ENCODE results near the gene LOC128125822.
A peak's percentile ranks its signal among the peaks of the same experiment; 100 is the strongest.
"Not testable (repeated sequence)": the region's sequence is repeated elsewhere in the genome, so short reads cannot be mapped to it uniquely, and the experiment has no call there.

Gene LOC128125822

DNA sequence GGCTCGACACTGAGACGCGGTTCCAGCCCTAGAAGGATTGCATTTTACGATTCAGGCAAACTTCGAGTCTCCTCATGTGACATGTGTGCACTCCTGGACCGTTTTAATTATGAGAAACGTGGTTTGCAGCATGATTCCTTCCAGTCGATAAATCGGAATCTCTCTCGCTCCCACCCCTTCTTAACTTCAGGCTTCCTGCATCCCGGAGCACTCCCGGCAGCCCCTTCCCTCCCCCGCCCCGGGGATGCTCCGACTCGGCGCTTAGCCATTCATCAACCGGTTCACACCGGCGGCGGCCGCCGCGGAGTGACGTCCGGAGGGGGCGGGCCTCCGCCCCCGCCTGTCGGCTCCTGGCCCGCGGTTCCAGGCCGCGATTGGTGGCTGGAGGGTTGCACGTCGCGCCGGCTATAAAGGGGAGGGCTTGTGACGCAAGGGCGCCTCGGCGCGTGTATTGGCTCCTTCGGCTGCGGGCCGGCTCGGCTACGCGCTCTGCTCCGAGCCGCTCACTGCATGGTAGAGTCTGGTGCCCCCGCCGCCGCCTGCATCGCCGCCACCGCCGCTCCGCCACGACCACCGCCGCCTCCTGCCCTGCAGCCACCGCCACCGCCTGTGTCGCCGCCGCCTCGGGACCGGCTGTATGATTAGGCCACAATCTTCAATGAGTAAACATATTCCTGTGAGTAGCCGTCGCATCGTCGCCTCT lies at the start of gene LOC128125822, which contains the start of gene PTP4A1:
LOC128125822 (plus strand) TSS at position 437 of the 703 bp plus-strand sequence.
PTP4A1 (plus strand) TSS at position 437 of the 703 bp plus-strand sequence. CDS start 4,401 bp downstream, outside the sequence.
- H3K36me3 Mint-ChIP-seq (ENCODE audit: low read depth) = peaks cover 24% of the 10 kb centered on the region
- H3K4me3 Mint-ChIP-seq = peak within 1 kb of the TSS; percentile 94
- H3K4me1 Mint-ChIP-seq (ENCODE audit: low read depth) = peaks cover 31% of the 10 kb centered on the region
- H3K9me3 Mint-ChIP-seq = no peaks in the 10 kb centered on the region
- DNase-seq (ENCODE audit: low spot score) = peak; percentile 97
- H3K27ac Mint-ChIP-seq = peak within 1 kb of the TSS; percentile 94
- no peaks in the 10 kb centered on the region for H3K27me3 Mint-ChIP-seq (ENCODE audit: low read depth)

DNA sequence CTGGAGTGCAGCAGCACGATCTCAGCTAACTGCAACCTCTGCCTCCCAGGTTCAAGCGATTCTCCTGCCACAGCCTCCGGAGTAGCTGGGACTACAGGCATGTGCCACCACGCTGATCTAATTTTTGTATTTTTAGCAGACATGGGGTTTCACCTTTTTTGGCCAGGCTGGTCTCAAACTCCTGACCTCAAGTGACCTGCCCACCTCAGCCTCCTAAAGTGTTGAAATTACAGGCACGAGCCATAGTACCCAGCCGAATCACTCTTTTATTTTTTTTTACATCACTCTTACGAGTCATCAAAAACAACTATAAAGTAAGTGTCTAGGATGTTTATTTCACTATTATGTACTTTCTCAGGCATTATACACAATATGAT lies 49.4 kb upstream of the LOC128125822 start:
- H3K4me3 Mint-ChIP-seq; H3K36me3 Mint-ChIP-seq (ENCODE audit: low read depth); H3K27ac Mint-ChIP-seq; H3K27me3 Mint-ChIP-seq (ENCODE audit: low read depth); DNase-seq (ENCODE audit: low spot score): not testable (repeated sequence)
- Mint-ChIP-seq H3K4me1 (ENCODE audit: low read depth) (peaks cover 38% of the 10 kb centered on the region), H3K9me3 (peaks cover 13% of the 10 kb centered on the region)

DNA sequence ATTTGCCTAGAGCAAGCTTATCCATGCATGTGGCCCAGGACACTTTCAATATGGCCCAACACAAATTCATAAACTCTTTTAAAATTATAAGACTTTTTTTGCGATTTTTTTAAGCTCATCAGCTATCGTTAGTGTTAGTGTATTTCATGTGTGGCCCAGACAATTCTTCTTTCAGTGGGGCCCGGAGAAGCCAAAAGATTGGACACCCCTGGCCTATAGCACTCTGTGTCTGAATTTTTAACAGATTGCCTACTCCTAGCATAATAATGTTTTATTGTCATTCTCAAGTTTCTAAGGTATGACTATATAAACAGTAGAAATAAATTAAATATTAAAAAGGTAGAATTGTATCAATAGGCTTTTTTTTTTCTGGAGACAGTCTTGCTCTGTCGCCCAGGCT lies 48.6 kb upstream of the LOC128125822 start:
- H3K27me3 Mint-ChIP-seq (ENCODE audit: low read depth) = no peaks in the 10 kb centered on the region

DNA sequence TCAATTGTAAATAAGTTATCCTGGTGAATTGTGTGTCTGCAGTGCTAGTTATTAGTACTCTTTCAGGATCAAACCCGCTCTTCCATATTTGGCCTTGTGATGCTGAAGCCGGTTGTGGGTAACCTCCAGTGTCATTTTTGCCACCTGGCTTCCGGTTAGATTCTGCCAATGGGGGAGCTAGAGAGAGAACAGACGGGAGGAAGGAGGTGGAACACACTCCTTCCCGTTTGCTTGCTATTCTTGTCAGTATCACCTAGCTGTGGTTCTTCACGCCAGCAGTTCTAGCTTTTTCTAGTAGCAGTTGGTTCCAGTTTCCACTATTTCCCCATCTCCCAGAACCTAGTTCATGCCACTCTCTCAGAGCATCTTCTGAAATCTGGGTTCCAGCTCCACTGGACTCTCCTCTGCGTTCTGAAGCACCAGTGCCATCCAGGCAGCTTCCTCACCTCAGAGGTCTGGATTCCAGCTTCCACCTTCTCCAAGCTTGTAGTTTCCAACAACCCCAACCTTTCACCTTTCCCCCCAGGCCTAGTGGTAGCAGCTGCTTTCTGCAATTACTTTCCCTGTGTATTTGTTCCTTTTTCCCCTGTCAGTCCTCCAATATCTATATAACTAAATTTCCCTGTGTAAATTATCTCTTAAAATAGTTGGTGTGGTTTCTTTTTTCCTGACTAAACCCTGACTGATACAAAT lies 46.9 kb upstream of the LOC128125822 start:
- no peak for DNase-seq (ENCODE audit: low spot score)
- Mint-ChIP-seq H3K27me3 (ENCODE audit: low read depth) (no peaks in the 10 kb centered on the region), H3K4me1 (ENCODE audit: low read depth) (peaks cover 48% of the 10 kb centered on the region), H3K27ac (peak overlapping the region; percentile 64), H3K4me3 (no peak overlapping the region), H3K9me3 (peaks cover 9% of the 10 kb centered on the region), H3K36me3 (ENCODE audit: low read depth) (peaks cover 7% of the 10 kb centered on the region)

More for the DNA sequence above, 48.6 kb upstream of the LOC128125822 start:
- peaks cover 13% of the 10 kb centered on the region for H3K9me3 Mint-ChIP-seq
- H3K4me1 Mint-ChIP-seq (ENCODE audit: low read depth) = peaks cover 43% of the 10 kb centered on the region
- no peak overlapping the region for H3K4me3 Mint-ChIP-seq
- H3K27ac Mint-ChIP-seq = no peak overlapping the region
- H3K36me3 Mint-ChIP-seq (ENCODE audit: low read depth) = peaks cover 7% of the 10 kb centered on the region
- DNase-seq (ENCODE audit: low spot score) = no peak

DNA sequence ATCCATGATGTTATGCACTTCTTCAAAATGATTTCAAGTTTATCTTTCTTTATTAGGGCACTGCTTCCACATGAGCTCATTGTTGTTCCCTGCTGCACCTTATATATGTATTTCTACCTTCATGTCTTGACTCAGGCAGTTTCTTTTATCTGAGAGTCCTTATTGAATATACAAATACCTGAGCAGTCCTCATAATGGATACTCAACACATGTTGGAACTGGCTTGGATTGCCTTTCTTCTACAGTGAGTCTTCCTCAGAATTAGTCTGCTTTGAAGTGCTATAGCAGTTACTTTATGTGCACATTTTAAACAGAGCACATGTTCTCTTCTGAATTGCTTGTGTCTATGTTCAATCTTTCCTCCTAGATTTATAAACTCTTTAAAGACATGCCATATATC lies 45.3 kb upstream of the LOC128125822 start:
- Mint-ChIP-seq H3K27ac (no peak overlapping the region), H3K27me3 (ENCODE audit: low read depth) (no peaks in the 10 kb centered on the region)

DNA sequence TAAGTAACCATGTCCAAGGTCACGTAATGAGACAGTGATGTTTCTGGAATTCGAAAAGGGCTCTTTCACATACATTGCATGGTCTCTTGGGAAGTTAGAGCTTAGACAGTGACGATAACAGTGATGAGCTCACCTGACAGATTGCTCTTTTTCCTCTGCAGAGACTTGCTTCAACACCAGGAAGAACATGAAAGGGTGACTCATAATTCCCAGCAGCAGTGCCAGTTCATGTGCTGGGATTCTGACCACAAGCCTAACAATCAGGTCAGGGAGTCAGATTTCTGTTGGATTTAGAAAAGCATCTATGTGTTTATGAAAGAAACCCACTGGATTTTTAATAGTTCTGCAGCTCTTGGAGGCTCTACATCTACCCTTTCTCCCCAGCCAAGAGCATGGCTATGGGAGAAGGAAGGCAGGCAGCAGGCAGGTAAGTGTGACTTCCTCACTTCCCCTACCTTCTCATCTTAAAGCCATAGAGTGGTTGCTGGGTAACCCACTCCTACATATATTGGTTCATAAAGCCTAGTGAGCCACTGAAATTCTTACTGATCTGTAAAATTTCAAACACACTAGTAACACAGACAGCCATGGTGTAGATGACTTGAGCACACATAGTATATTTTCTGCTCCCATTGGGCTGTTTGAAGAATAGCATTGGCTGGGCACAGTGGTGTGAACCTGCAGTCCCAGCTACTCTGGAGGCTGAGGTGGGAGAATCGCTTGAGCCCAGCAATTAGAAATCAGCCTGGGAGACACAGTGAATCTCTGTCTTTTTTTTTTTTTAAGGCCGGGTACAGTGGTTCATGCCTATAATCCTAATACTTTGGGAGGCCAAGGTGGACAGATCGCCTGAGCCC lies 44.4 kb upstream of the LOC128125822 start:
- Mint-ChIP-seq H3K4me1 (ENCODE audit: low read depth) (peaks cover 47% of the 10 kb centered on the region), H3K4me3 (peak overlapping the region; percentile 42), H3K9me3 (peaks cover 12% of the 10 kb centered on the region), H3K27ac (peak overlapping the region; percentile 80), H3K36me3 (ENCODE audit: low read depth) (peaks cover 13% of the 10 kb centered on the region), H3K27me3 (ENCODE audit: low read depth) (no peaks in the 10 kb centered on the region)
- DNase-seq (ENCODE audit: low spot score) = no peak

More for the DNA sequence above, 45.3 kb upstream of the LOC128125822 start:
- Mint-ChIP-seq H3K4me1 (ENCODE audit: low read depth) (peaks cover 49% of the 10 kb centered on the region), H3K9me3 (peaks cover 6% of the 10 kb centered on the region), H3K4me3 (no peak overlapping the region), H3K36me3 (ENCODE audit: low read depth) (peaks cover 13% of the 10 kb centered on the region)
- DNase-seq (ENCODE audit: low spot score) = no peak

DNA sequence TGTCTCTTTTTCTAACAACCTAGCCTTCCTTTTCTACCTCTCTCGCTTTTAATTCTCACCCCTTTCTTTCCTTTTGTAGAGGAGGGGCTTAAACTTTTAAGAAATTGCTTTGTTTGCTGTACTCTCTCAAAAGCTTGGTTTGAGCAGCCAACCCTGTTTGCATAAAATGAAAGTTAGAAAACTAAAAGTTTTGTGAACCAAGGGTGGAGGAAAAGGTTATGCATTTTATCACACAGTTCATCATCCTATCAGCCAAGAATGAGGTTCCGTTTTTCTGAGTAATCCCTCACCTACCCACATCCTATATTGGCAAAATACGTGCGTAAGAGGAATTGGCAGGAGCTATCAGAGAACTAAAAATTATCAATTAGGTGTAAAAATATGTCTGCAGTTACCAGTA lies 42.8 kb upstream of the LOC128125822 start:
- peak overlapping the region; percentile 97 for H3K27ac Mint-ChIP-seq
- peak overlapping the region; percentile 77 for H3K4me3 Mint-ChIP-seq
- H3K27me3 Mint-ChIP-seq (ENCODE audit: low read depth) = no peaks in the 10 kb centered on the region

DNA sequence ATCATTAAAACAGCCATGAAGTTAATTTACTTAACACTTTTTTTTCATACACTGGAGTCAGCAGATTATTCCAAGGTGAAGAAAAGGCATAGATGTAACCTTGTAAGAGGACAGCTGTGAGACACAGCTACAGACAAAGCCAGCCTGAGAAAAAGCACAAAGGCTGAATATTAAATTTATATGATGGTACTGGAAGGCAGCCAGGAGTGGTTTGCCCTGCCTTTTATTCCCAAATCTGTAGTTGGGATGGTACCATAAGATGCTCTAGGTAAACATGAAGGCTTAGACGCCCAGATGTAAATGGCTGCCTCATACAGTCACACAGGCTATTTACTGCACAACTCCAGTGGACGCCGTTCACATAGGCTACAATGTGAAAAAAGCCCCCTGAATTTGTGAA lies 42.1 kb upstream of the LOC128125822 start:
- H3K36me3 Mint-ChIP-seq (ENCODE audit: low read depth) = peaks cover 11% of the 10 kb centered on the region
- peak overlapping the region; percentile 77 for H3K4me3 Mint-ChIP-seq

More for the DNA sequence above, 42.8 kb upstream of the LOC128125822 start:
- Mint-ChIP-seq H3K9me3 (peaks cover 12% of the 10 kb centered on the region), H3K36me3 (ENCODE audit: low read depth) (peaks cover 13% of the 10 kb centered on the region), H3K4me1 (ENCODE audit: low read depth) (peaks cover 45% of the 10 kb centered on the region)
- DNase-seq (ENCODE audit: low spot score) = peak; percentile 29

DNA sequence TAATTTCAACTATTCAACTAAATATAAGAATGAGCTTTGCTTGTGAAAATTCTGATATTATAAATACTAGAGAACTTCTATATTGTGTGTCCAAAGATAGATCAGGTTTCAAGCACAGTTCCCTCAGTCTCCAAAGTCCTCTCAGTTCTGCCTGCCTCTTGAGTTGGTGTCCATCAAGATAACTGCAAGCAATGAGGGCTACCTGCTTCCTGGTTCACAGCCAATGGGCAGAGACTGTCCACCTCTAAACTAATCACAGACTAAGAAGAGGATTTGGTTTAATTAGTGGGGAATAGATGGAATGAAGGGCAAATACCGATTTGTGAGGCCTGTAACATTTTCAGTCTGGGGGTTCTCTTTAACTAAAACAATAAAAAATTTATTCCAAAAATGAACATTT lies 41.3 kb upstream of the LOC128125822 start:
- H3K9me3 Mint-ChIP-seq = peaks cover 6% of the 10 kb centered on the region
- no peak for DNase-seq (ENCODE audit: low spot score)
- H3K27ac Mint-ChIP-seq = no peak overlapping the region
- peaks cover 36% of the 10 kb centered on the region for H3K4me1 Mint-ChIP-seq (ENCODE audit: low read depth)
- no peaks in the 10 kb centered on the region for H3K27me3 Mint-ChIP-seq (ENCODE audit: low read depth)
- H3K36me3 Mint-ChIP-seq (ENCODE audit: low read depth) = peaks cover 6% of the 10 kb centered on the region
- no peak overlapping the region for H3K4me3 Mint-ChIP-seq

More for the DNA sequence above, 42.1 kb upstream of the LOC128125822 start:
- no peaks in the 10 kb centered on the region for H3K27me3 Mint-ChIP-seq (ENCODE audit: low read depth)
- H3K4me1 Mint-ChIP-seq (ENCODE audit: low read depth) = peaks cover 41% of the 10 kb centered on the region
- H3K27ac Mint-ChIP-seq = peak overlapping the region; percentile 97
- no peak for DNase-seq (ENCODE audit: low spot score)
- peaks cover 11% of the 10 kb centered on the region for H3K9me3 Mint-ChIP-seq

DNA sequence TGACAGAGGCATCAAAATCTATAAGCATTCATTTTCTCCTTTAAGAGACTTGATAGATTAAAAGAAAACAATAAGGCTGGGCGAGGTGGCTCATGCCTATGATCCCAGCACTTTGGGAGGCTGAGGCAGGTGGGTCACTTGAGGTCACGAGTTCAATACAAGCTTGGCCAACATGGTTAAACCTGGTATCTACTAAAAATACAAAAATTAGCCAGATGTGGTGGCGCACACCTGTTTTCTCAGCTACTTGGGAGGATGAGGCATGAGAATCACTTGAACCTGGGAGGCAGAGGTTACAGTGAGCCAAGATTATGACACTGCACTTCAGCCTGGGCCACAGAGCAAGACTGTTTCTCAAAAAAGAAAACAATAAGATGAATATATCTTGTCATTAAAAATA lies 39.3 kb upstream of the LOC128125822 start:
- no peak overlapping the region for H3K27ac Mint-ChIP-seq
- peaks cover 3% of the 10 kb centered on the region for H3K27me3 Mint-ChIP-seq (ENCODE audit: low read depth)
- no peak overlapping the region for H3K4me3 Mint-ChIP-seq
- DNase-seq (ENCODE audit: low spot score) = no peak
- H3K36me3 Mint-ChIP-seq (ENCODE audit: low read depth) = peaks cover 6% of the 10 kb centered on the region
- H3K4me1 Mint-ChIP-seq (ENCODE audit: low read depth) = peaks cover 30% of the 10 kb centered on the region
- H3K9me3 Mint-ChIP-seq = peaks cover 6% of the 10 kb centered on the region

DNA sequence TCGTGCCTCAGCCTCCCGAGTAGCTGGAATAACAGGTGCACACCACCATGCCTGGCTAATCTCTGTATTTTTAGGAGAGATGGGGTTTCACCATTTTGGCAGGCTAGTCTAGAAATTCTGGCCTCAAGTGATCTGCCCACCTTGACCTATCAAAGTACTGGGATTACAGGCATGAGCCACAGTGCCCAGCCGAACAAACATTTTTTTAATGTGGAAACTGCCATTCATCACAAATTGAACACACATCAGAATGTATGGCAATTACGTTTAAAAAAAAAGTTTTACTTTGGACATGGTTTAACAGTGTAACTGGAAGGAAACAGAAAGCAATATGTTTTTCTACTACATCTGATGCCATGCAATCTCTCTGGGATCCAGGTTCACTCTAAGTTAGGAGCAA lies 38.3 kb upstream of the LOC128125822 start:
- H3K4me3 Mint-ChIP-seq = no peak overlapping the region

DNA sequence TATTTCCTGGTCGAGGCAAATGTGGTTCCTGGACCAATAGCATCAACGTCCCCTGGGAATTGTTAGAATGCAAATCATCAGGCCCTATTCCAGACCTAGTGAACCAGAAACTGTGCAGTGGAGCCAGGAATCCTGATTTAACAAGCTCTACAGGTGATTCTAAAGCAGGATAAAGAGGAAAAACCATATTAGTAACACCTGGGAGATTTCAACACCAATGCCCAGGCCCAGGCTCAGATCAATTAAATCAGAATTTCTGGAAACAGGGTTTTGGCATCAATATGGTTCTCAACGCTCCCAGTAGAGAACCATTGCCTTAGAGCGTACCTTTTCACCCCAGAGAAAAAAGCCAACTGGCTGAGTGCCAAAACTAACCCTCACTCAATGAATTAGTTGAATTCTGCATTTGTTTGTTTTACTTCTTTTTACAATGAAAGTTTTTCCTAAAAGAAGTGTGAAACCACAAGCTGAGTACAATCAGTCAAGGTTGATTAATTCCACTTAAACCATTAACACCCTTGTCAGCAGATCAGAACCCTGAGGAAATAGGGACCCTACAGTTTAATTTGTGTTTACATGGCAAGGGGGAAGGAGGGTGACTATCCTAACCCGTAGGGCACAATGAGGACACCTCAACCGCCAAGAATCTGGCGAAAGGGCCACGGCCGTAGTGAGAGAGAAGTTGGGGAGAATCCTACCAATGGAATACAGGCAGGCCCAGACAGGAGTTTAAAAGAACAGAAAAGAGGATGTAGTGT lies 34.9 kb upstream of the LOC128125822 start:
- Mint-ChIP-seq H3K4me3 (no peak overlapping the region), H3K27ac (no peak overlapping the region), H3K36me3 (ENCODE audit: low read depth) (no peaks in the 10 kb centered on the region), H3K27me3 (ENCODE audit: low read depth) (peaks cover 28% of the 10 kb centered on the region), H3K9me3 (peaks cover 3% of the 10 kb centered on the region), H3K4me1 (ENCODE audit: low read depth) (peaks cover 10% of the 10 kb centered on the region)
- no peak for DNase-seq (ENCODE audit: low spot score)

More for the DNA sequence above, 38.3 kb upstream of the LOC128125822 start:
- DNase-seq (ENCODE audit: low spot score) = no peak
- Mint-ChIP-seq H3K27me3 (ENCODE audit: low read depth) (peaks cover 3% of the 10 kb centered on the region), H3K4me1 (ENCODE audit: low read depth) (peaks cover 27% of the 10 kb centered on the region), H3K36me3 (ENCODE audit: low read depth) (peaks cover 6% of the 10 kb centered on the region), H3K27ac (no peak overlapping the region), H3K9me3 (peaks cover 6% of the 10 kb centered on the region)

DNA sequence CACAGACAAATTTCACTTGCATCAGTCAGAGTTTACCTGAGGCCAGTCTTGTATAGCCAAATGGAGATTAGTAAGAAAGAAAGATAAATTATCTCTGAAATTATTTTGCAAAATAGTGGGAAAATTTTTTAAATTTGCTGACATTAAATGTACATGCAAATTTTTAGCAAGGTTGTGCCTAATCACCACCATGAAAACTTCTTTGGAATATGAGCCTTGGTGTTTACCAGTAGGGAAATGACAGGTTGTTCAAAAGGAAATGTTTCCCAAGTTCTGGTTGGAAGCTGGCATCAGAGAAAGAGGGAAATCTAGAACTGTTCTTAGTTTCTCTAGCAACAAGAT lies 34.4 kb upstream of the LOC128125822 start:
- Mint-ChIP-seq H3K27ac (no peak overlapping the region), H3K4me3 (no peak overlapping the region), H3K9me3 (peaks cover 4% of the 10 kb centered on the region), H3K27me3 (ENCODE audit: low read depth) (peaks cover 33% of the 10 kb centered on the region), H3K36me3 (ENCODE audit: low read depth) (no peaks in the 10 kb centered on the region), H3K4me1 (ENCODE audit: low read depth) (peaks cover 12% of the 10 kb centered on the region)
- DNase-seq (ENCODE audit: low spot score) = no peak
